ENCODE data around the gene CD244.
"Not testable (repeated sequence)": the region's sequence is repeated elsewhere in the genome, so short reads cannot be mapped to it uniquely, and the experiment has no call there.

CD244 gene

GRCh38 chr1:160807247-160807646 is 55.4 kb downstream of the CD244 start:
- DNase-seq = no peak

- no peak for DNase-seq
These were observed 55.9 kb downstream of the CD244 start for GRCh38 chr1:160806784-160807183.

- no peak for DNase-seq
These were observed 56.5 kb downstream of the CD244 start for GRCh38 chr1:160806109-160806665.

GRCh38 chr1:160801836-160802580 is 60.7 kb downstream of the CD244 start:
- no peak for DNase-seq

GRCh38 chr1:160800645-160801408 is 61.9 kb downstream of the CD244 start:
- no peak for DNase-seq

- DNase-seq = no peak
These were observed 62.5 kb downstream of the CD244 start for GRCh38 chr1:160800142-160800541.

GRCh38 chr1:160799641-160800040 is 63.0 kb downstream of the CD244 start:
- no peak for DNase-seq

- no peak for DNase-seq
These were observed 64.2 kb downstream of the CD244 start for GRCh38 chr1:160798439-160798838.

GRCh38 chr1:160797861-160798273 is 64.8 kb downstream of the CD244 start:
- no peak for DNase-seq

- DNase-seq = no peak
These were observed 65.4 kb downstream of the CD244 start for GRCh38 chr1:160797271-160797709.

GRCh38 chr1:160795951-160796383 is 66.7 kb downstream of the CD244 start, which contains the start of gene LY9:
TSS of gene LY9 (plus strand) at chr1:160796174. CDS start at chr1:160796188, 14 bp downstream.
- no peak for DNase-seq

GRCh38 chr1:160794376-160794775 is 68.3 kb downstream of the CD244 start:
- DNase-seq = no peak

- DNase-seq = no peak
These were observed 72.7 kb downstream of the CD244 start for GRCh38 chr1:160789702-160790611.

GRCh38 chr1:160789051-160789701 is 73.5 kb downstream of the CD244 start:
- no peak for DNase-seq

GRCh38 chr1:160782988-160783765 is 79.5 kb downstream of the CD244 start:
- DNase-seq = not testable (repeated sequence)

GRCh38 chr1:160781914-160782689 is 80.6 kb downstream of the CD244 start:
- DNase-seq = no peak

- DNase-seq = no peak
These were observed 81.4 kb downstream of the CD244 start for GRCh38 chr1:160781186-160781766.

- no peak for DNase-seq
These were observed 82.3 kb downstream of the CD244 start for GRCh38 chr1:160780398-160780755.

Data from NCI-H524 (cell line).